Mesodermal cell (in vitro differentiated cells): ENCODE data around the gene SAMD4A.

Experiments
- H3K27ac ChIP-seq: 2 replicates; pipeline ENCODE4 v1.7.0; 2013; ENCODE audit warnings: mild to moderate bottlenecking, low read depth, low read length, moderate library complexity; ENCODE audit not compliant: severe bottlenecking
- H3K36me3 ChIP-seq: 2 replicates; pipeline ENCODE4 v1.7.1; 2013; ENCODE audit warnings: mild to moderate bottlenecking, low read length, moderate library complexity; ENCODE audit not compliant: control insufficient read depth, insufficient read depth
- H3K4me1 ChIP-seq: one replicate; pipeline ENCODE4 v1.7.1; 2013; ENCODE audit warnings: mild to moderate bottlenecking, low read length; ENCODE audit not compliant: insufficient read depth, control insufficient read depth, poor library complexity, severe bottlenecking
- H3K4me3 ChIP-seq: 2 replicates; pipeline ENCODE4 v1.7.0; 2013; ENCODE audit warnings: low read length, control low read depth, mild to moderate bottlenecking; ENCODE audit not compliant: insufficient read depth, poor library complexity, severe bottlenecking; ENCODE audit errors: extremely low read depth
- H3K9me3 ChIP-seq: 2 replicates; pipeline ENCODE4 v1.7.1; 2013; ENCODE audit warnings: mild to moderate bottlenecking, low read length, moderate library complexity; ENCODE audit not compliant: control insufficient read depth
- WGBS, 2 experiments: methylation state at CpG; one replicate each; pipeline ENCODE4 v1.1.5; 2013; ENCODE audit warnings: missing lambda C conversion rate in 2 of 2; ENCODE audit not compliant: insufficient coverage in 2 of 2; 5-methylcytosine and 5-hydroxymethylcytosine counted together

Gene SAMD4A

GRCh38 chr14:54813081-54813480 lies 246.2 kb downstream of the SAMD4A start:
- H3K9me3 ChIP-seq, result no peaks in the 10 kb centered on the region
- peaks cover 8% of the 10 kb centered on the region for H3K4me1 ChIP-seq
- no peaks in the 10 kb centered on the region for H3K36me3 ChIP-seq
- no peak overlapping the region for H3K27ac ChIP-seq
- WGBS, 2 experiments, result 86% methylated on average over 1 of the region's 2 CpGs; no CpG with 5 or more reads in 1 of the 2 experiments
- no peak overlapping the region for H3K4me3 ChIP-seq

- WGBS, 2 experiments, result 81 to 90% methylated on average over 2 to 3 of the region's 5 CpGs
- Histone ChIP-seq H3K27ac (no peak overlapping the region), H3K9me3 (no peaks in the 10 kb centered on the region), H3K4me3 (no peak overlapping the region), H3K4me1 (peaks cover 17% of the 10 kb centered on the region), H3K36me3 (no peaks in the 10 kb centered on the region)
These were observed 247.1 kb downstream of the SAMD4A start for GRCh38 chr14:54814076-54814475.

GRCh38 chr14:54815016-54815415 lies 248.1 kb downstream of the SAMD4A start:
- 89 to 94% methylated on average over 12 of the region's 12 CpGs for WGBS, 2 experiments
- Histone ChIP-seq H3K9me3 (no peaks in the 10 kb centered on the region), H3K4me3 (no peak overlapping the region), H3K27ac (no peak overlapping the region), H3K4me1 (peaks cover 23% of the 10 kb centered on the region), H3K36me3 (no peaks in the 10 kb centered on the region)

- peaks cover 23% of the 10 kb centered on the region for H3K4me1 ChIP-seq
- H3K36me3 ChIP-seq, result no peaks in the 10 kb centered on the region
- 91 to 92% methylated on average over 6 of the region's 6 CpGs for WGBS, 2 experiments
- no peaks in the 10 kb centered on the region for H3K9me3 ChIP-seq
- H3K4me3 ChIP-seq, result no peak overlapping the region
- no peak overlapping the region for H3K27ac ChIP-seq
These were observed 248.6 kb downstream of the SAMD4A start for GRCh38 chr14:54815515-54815914.

GRCh38 chr14:54816450-54816849 lies 249.5 kb downstream of the SAMD4A start:
- Histone ChIP-seq H3K4me3 (no peak overlapping the region), H3K36me3 (no peaks in the 10 kb centered on the region), H3K9me3 (no peaks in the 10 kb centered on the region), H3K27ac (no peak overlapping the region), H3K4me1 (peaks cover 23% of the 10 kb centered on the region)
- 75 to 100% methylated on average over 1 of the region's 1 CpG for WGBS, 2 experiments

- no peaks in the 10 kb centered on the region for H3K36me3 ChIP-seq
- H3K4me3 ChIP-seq, result no peak overlapping the region
- H3K4me1 ChIP-seq, result peaks cover 23% of the 10 kb centered on the region
- H3K27ac ChIP-seq, result peak overlapping the region; percentile 88
- 100% methylated on average over 1 of the region's 5 CpGs for WGBS, 2 experiments
- H3K9me3 ChIP-seq, result peaks cover 5% of the 10 kb centered on the region
These were observed 250.6 kb downstream of the SAMD4A start for GRCh38 chr14:54817506-54817905.

GRCh38 chr14:54818201-54819133 lies 251.5 kb downstream of the SAMD4A start:
- Histone ChIP-seq H3K4me1 (peaks cover 23% of the 10 kb centered on the region), H3K27ac (peak overlapping the region; percentile 88), H3K9me3 (peaks cover 11% of the 10 kb centered on the region), H3K4me3 (no peak overlapping the region), H3K36me3 (no peaks in the 10 kb centered on the region)
- WGBS, 2 experiments, result 55 to 66% methylated on average over 5 to 7 of the region's 14 CpGs

- Histone ChIP-seq H3K9me3 (peaks cover 28% of the 10 kb centered on the region), H3K27ac (no peak overlapping the region), H3K36me3 (no peaks in the 10 kb centered on the region), H3K4me1 (peaks cover 18% of the 10 kb centered on the region), H3K4me3 (no peak overlapping the region)
These were observed 255.8 kb downstream of the SAMD4A start for GRCh38 chr14:54822685-54823084.

GRCh38 chr14:54823757-54824549 lies 257.0 kb downstream of the SAMD4A start:
- Histone ChIP-seq H3K4me1 (peaks cover 8% of the 10 kb centered on the region), H3K4me3 (no peak overlapping the region), H3K36me3 (no peaks in the 10 kb centered on the region), H3K9me3 (peaks cover 28% of the 10 kb centered on the region), H3K27ac (no peak overlapping the region)
- no CpG with 5 or more reads among the region's 2 CpGs for WGBS, 2 experiments

- no CpG with 5 or more reads among the region's 1 CpG for WGBS, 2 experiments
- Histone ChIP-seq H3K9me3 (peaks cover 18% of the 10 kb centered on the region), H3K36me3 (no peaks in the 10 kb centered on the region), H3K4me3 (no peak overlapping the region), H3K27ac (no peak overlapping the region), H3K4me1 (no peaks in the 10 kb centered on the region)
These were observed 261.1 kb downstream of the SAMD4A start for GRCh38 chr14:54828037-54828436.
